Erythroblast (primary cell): ENCODE measurements around the gene ARHGAP36.

Experiments
- GATA1 ChIP-seq: IDR thresholded peaks from 2 replicates; pipeline ENCODE4 v1.6.1; 2011; ENCODE audit warnings: low read depth, mild to moderate bottlenecking, control low read depth, low read length, moderate library complexity
- POLR2A ChIP-seq: IDR thresholded peaks from 2 replicates; pipeline ENCODE4 v1.6.1; 2011; ENCODE audit warnings: mild to moderate bottlenecking, low read length

- TF ChIP-seq POLR2A, result no peak
- no peak for TF ChIP-seq GATA1
These were observed 9.9 kb downstream of the ARHGAP36 start for GRCh38 chrX:131067846-131068745.
